RPMI8226 (cell line): Measurements from ENCODE around the gene LAMA5.

Experiments used
- DNase-seq: peaks from one replicate; pipeline ENCODE4 v3.0.0-alpha.2; 2015

LAMA5 gene

DNA sequence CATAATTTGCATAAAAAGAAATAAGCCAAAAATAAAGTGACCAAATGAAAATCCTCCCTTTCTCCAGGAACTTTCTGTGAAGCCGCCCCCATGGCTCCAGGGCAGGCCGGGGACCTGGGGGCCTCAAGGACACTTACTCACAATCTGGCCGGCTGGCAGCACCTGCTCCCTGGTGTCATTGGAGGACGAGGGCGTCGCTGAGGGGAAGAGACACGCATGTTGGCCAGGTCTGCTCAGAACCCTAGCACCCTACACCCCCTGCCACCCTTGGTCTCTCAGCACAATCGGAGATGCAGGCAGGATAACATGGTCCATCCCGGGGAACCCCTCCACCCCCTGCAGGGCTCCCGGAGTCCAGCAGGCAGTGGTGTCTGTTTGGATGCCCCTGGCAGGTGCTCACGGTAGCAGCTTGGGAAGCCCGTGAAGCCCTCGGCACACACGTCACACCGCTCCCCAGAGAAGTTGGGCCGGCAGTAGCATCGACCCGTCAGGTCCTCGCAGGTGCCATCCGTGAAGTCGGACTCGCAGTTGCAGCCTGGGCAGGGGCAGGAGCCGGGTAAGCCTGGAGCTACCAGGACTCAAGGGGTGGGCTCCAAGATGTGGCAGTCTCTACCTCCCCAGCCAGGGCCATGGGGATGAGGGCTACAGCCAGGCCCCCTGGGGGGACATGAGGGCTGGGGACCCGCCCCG is 21.3 kb downstream of the LAMA5 start:
- no peak for DNase-seq

DNA sequence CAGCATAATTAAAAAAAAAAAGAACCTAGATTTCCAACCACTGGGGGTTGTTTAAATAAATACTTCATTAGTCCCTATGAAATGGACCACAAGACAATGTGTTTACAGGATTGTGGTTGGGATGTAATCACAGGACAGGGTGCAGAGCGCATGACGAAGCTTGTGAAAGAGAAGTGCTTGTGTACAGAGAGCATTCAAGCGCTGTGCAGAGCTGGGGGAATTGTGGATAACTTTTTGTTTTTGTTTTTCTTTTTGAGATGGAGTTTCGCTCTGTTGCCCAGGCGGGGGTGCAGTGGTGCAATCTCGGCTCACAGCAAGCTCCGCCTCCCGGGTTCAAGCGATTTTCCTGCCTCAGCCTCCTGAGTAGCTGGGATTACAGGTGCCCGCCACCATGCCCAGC is 22.3 kb downstream of the LAMA5 start:
- no peak for DNase-seq

DNA sequence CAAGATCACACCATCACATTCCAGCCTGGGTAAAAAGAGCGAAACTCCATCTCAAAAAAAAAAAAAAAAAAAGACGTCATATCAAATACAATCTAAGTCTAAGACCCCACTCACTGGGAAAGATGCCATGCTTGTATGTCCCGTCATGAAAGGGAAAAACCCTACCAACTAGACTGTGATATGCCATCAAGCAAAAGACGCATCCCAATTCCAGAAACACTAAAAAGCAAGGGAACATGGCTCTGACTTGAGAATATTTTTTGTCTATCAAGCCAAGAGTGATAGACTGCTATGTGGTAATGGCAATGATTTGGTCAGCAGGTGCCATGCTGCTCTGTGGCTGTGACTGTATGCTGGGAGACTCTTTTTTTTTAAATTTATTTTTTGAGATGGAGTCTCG is 23.0 kb downstream of the LAMA5 start:
- no peak for DNase-seq

DNA sequence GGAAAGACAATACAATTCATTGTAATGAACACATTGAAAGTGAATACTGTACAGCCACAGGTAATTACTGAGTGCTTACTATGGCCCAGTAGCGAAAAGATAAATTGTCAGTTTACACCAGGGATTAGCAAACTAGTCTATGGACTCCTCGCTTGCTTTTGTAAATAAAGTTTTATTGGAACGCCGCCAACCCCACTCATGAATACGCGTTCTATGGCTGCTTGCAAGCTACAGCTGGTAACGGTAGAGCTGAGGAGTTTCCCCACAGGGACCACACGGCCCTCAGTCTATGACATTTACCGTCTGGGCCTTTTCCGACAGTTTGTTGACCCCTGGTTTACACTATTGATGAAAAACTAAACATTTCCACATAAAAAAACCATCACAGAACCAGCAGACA is 24.2 kb downstream of the LAMA5 start:
- no peak for DNase-seq

DNA sequence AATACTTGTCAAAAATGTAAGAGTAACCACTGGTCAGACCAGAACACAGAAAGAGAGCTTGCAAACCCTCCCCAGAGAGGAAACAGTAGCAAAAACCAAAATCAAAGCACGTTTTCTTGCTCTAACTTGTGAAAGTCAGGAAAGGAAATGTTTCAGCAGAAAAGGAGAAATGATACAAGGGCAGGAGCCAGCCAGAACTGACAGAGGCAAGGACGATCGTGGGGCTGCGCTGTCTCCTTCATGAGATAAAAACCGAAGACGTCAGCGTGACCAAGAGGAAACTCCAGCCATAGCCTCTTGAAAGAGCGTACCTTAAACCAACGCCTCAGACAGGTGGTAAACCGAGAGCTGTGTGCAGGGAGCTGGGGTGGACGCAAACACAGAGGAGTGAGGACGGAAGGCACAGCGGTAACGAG is 27.5 kb downstream of the LAMA5 start:
- DNase-seq: peak; percentile 91

DNA sequence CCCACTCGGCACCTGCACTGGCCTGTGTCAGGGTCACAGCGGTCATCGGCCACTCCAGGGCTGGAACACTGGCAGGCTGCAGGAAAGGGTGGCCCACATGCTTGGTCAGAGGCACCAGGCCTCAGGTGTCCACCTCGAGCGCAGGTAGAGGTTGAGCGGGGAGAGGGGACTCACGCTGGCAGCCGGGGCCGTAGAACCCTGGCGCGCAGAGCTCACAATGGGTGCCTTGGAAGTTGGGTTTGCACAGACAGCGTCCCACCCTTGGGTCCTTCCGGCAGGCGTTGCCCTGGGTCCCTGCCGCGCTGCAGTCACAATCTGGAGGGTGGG is 28.9 kb downstream of the LAMA5 start:
- no peak for DNase-seq

DNA sequence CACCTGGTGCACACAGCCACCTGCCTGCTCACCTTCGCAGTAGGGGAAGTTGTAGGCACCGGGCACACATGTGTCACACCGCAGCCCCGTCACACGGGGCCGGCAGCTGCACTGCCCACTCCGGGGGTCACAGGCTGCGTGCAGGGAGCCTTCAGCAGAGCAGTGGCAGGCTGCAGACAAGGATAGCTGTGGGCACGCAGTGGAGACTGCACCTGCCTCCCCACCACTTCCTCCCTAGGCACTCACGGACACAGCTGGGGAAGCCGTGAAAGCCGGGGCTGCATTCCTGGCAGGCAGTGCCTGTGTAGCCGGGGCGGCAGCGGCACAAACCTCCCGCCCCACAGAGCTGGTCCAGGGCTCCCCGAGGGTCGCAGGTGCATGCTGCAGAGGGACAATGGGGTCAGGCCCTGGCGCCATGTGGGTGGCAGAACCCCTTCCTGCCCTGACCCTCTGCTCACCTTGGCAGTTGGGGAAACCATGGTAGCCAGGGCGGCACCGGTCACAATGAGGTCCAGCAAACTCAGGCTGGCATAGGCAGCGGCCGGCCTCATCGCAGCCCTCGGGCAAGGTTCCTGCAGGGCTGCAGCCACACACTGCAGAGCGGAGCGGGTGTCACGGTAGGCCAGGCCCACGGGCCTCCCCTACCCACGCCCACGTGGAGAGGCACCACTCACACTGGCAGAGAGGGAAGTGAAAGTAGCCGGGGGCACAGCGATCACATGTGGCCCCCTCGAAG is 29.4 kb downstream of the LAMA5 start:
- peak; percentile 93 for DNase-seq

DNA sequence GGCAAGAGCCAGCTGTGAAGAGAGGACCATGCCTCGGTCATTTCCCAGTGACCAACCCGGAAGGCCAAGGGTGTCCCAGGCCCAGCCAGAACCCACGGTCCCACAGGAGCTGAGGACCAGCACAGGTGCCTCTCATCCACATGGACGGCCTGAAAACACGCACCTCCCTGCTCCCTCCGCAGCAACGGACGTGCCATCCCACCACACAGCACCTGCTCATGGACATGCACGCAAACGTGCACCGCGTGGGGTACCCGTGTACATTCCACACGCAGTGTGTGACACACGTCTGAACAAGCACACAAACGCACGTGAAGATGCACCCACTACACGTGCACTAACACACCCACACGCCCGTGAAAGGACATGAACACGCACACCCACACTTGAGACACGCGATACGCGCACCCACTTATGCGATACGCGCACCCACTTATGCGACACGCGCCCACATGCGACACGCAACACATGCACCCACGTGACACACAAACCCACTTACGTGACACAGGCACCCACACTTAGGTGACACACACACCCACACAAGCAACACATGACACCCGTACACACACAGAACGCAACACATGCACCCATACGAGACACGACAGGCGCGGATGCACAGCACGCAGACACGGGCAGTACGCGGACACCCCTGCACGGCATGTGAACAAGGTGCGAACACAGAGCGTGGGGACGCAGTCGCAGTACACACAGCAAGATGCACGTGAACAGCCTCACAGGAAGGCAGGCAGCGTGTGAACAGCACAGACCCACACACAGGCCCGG is 30.1 kb downstream of the LAMA5 start:
- no peak for DNase-seq

DNA sequence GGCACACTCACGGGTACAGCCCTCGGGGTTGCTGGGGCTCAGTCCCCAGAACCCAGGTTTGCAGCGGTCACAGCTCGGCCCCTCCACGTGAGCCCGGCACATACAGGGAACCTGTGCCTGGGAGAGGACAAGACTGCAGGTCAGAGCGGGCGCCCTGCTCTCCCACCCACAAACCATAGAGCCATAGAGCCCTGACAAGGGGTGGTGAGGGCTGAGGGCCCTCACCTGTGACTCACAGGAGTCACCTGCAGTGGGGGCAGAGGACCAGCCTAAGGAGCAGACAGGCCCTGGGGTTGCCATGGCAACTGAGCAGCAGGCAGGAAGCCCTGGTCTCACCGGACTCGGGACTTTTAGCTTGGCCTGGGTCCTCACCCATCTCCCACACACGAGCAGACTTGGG is 30.8 kb downstream of the LAMA5 start:
- DNase-seq: peak; percentile 25

DNA sequence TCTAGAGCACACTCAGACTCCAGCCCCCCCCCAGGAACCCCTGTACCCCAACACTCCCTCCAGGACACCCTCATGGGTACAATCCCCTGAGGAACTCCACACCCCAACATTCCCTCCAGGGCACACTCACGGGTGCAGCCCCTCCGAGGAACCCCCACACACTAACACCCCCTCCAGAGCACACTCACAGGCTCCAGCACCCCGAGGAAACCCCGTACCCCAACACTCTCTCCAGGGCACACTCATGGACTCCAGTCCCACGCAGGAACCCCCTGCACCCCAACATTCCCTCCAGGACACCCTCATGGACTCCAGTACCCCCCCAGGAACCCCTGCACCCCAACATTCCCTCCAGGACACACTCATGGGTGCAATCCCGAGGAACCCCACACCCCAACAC is 31.6 kb downstream of the LAMA5 start:
- no peak for DNase-seq

DNA sequence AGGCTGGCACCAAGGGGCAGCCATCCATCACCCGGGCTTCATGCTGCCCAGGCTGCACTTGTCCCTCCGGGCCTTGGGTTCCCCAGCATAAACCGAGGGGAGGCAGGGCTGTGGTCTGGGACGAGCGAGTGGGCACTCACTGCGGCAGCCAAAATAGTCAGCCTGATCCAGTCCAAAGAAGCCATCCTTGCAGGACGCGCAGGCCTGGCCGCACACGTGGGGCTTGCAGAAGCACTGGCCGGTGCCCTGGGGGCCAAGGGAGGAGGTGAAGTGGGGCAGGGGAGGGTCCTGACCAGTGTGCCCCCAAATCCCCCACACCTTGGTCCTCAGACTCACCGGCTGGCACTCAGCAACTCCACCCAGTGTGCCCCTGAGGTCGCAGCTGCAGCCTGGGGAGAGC is 32.2 kb downstream of the LAMA5 start:
- no peak for DNase-seq

DNA sequence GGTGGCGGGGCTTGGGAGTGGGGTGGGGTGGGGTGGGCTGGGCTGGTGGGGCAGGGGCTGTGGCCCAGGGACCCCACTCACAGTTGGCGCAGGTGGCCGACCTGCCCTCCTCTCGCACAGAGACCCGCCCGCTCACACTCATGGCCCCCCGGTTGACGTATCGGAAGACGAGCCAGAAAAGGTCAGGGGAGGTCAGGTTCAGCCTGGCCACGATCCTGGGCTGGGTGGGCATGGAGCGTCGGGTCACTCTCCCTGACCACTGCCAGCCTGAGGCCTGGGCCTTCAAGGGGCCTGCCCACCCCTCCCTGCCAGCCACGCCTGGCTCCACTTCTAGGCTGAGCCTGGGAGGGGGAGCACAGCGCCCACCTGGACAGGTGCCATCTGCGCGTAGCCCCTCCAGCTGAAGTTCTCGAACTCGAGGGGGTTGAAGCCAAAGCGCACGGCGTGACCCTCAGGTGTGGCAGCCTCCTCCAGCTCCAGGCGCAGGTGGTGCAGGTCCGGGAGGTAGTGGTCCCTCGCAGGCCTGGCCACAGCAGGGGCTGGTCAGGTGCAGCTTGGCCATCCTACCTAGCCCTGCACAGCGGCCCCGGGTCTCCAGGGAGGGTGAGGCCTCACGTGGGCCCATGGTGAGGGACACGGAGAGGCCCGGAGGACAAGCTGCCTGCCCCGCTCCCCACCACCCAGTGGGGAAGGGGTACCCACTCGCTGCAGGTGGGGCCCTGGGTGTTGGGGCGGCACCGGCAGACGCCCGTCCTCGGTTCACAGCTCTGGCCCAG is 33.1 kb downstream of the LAMA5 start:
- no peak for DNase-seq

DNA sequence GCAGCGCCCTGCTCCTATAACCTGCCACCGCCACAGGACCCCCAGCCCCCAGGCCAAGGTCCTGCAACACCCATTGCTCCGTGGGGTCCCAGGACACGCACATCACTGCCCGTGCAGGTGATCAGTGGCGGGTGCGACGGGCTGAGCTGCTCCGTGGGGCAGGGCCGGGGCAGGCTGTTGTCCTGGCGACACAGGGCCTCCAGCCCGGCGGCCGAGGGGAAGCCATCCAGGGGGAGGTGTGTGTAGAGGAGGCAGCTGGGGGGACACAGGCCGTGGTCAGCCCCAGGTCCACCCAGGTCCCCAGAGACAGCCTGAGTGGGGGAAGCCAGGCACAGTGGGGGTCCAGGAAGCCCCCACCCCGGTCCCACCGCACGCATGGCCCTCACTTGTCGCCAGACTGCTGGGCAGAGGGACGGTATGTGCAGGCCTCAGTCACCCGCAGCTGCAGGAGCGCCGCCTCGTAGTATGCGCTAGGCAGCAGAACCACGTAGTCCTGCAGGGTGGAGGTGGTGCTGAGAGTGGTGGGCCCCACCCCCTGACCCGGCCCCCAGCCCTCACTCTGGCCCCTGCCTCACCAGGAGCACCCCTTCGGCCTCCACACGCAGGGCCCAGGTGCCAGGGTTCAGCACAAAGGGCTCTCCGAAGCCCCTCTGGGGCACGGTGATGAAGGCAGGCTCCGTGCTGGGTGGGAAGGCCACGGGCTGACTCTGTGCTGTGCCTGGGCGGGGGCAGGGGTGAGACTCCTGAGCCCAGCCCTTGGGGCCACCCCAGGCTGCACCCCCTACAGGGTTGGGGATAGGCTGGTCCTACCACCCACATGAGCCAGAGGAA is 33.9 kb downstream of the LAMA5 start:
- no peak for DNase-seq

DNA sequence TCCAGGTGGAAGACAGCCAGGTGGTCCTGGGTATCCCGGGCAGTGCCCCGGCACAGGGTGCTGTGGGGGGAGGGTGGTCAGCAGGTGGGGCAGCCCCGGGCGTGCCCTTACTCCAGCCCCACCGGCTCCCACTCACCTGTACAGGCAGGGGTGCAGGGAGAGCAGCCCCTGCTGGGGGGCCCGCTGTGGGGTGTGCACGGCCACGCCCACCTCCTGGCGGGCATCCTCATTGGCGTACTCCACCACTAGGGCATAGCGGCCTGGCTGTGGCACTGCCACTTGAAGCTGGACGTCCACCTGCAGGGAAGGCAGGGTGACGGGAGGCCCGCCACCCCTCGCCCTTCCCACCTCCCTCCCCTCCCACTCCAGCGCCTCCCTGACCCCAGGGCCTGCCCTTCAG is 34.7 kb downstream of the LAMA5 start:
- no peak for DNase-seq

DNA sequence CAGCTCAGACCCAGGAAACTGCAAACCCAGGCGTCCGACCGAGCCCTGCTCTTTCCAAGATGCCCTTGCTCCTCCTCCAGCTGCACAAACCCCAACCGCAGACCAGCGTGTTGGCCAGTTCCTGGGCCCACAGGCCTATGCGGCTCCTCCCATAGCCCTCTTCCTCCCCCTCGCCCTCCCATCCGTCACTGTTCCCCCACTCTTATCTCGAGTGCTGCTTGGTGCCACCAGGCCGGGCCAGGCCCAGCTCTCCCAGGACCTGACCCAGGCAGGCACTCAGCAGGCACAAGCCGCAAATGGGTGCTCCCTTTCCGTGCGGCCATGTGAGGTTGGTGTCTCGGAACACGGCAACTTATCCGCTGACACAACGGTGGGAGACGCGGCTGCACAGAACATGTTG is 35.8 kb downstream of the LAMA5 start:
- DNase-seq: no peak

DNA sequence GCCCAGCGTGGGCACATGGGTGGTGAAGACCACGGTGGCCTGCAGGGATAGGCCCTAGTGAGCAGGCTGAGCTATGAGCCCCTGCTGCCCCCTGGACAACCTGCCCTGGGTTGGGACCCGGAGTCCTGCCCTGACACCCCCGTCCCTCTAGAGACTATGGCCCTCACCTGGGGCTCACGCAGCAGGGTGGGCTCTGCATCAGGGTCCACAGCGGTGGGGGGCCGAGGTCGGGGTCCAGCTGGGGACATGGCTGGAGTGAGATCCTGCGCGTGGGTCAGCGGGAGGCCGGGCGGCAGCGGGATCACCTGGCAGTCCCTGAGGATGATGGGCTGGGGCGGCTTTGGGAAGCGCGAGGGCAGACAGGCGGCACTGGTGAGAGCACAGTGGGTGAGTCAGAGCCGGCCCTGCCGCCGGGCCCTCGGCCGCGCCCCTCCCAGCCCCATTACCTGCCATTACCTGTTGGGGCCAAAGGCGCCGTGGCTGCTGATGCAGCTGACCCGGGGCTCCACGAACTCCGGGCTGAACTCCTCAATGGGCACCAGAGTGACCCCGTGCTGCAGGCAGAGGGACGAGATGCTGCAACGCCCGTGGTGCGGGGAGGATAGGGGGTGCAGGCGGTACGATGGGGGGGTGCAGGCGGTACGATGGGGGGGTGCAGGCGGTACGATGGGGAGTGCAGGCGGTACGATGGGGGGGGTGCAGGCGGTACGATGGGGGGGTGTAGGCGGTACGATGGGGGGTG is 36.4 kb downstream of the LAMA5 start:
- DNase-seq: no peak

DNA sequence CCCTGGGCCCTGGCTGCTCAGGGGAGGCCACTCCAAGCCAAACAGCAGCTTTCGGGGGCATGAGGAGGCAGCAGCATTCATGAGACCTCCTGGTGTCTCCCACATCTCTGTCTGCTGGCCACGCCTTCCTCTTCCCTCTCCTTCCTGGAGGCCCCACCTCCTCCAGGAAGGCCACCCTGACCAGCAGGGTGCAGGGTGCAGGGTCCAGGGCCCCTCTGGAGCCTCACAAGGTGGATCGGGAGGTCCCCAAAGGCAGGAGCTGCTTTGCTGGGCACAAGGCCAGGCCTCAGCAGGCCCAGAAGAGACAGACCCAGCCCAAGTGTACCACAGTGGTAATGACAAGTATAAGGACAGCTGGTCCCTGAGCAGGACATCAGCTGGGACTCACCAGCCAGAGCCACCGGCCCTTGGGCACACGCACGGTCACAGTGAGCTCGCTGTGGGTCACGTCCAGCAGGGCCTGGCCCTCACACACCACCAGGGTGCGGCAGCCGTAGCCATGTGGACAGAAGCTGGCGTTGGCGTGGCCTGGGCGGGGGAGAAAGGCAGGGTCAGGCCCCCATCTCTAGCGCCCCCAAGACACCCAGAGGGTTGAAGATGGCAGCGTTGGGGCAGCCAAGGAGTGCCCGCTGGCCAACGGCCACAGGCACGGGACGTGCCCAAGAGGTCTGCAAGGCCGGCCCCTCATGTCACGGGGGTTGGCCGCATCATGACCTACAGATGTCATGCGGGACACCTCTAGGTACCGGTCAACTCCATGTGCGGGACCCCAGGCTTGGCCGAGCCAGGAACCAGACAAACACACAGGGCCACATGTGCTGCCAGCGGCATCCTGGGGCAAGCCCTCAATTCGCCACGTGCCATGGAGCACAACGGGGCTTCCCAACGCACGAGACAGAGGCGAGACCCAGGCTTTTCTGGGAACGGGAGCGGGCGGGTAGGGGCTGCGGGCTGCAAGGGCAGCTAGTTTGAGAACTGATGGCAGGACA is 37.4 kb downstream of the LAMA5 start:
- DNase-seq: no peak

DNA sequence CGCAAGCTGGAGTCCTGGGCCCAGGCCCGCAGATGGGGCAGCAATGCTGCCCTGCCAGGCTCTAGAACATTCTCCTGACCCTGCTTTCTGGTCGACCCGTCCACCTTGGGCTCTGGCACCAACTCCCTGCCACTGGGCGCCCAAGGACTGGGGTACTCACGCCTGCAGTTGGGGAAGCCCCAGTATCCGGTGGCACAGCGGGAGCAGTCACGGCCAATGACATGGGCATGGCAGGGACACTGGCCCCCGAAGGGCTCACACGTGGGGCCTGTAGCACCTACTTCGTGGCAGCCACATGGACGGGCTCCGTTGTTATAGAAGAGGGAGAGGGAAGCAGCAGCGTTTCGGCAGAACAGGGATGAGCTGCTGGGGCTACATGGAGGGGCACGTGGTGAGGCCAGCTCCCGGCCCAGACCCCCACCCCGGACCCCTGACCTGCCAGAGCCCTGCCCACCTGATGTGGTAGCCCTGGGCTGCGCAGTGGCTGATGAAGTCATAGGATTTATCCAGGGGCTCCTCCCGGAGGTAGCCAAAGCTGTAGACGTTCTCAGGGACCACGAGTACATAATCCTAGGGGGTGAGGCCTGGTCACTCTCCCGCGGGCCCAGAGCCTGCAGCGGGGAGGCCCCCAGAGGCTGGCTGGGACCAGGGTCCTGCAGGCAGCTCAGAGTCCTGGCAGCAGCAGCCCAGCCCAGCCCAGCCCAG is 38.3 kb downstream of the LAMA5 start:
- no peak for DNase-seq

DNA sequence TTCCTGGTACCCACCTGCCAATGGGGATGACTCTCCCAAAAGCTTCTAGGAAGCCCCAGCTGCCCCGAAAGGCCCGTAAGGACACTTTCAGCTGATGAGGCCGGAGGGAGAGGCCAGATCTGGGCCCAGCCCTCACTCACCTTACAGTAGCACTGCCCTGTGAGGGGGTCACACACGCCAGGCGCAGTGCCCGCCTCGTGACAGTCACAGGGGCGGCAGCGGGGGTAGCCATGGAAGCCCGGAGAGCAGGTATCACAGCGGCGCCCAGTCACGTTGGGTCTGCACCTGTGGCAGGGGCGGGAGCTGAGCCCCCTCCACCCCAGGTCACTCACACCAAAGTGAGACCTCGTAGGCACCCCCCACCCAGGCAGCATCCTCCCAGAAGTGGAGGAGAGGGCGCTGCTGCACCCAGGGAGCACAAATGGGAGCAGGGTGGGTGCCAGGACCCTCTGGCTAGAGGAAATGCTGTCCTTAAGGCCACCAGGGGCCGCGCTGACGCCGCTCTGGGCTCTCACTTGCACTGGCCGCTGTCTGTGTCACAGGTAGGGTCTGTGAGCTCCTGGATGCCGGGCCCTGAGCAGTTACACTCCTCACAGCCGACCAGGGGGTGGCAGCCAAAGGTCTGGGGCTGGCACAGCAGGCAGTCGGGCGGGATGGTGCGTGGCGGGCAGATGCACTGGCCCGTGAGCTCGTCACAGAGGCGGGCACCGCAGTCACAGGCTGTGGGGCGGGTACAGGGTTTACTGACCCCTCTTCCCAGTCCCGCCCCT is 39.2 kb downstream of the LAMA5 start:
- DNase-seq: no peak
